ENCODE data around the gene NCAN. TPM values are rescaled to one million over a fixed set of nuclear protein-coding genes. Genes with fewer than 3 reads are reported as not detected.

Gene NCAN
- total and polyA plus RNA-seq, 9 of the 15 experiments (the other 6 are each of a cell fraction or from before 2014, with no cell fraction given): 0.04 TPM; not detected in 8

GRCh38 chr19:19224852-19225494 lies 13.2 kb downstream of the NCAN start (continued):
- TF ChIP-seq MLX (CRISPR knock-in tag; conservative IDR thresholded peaks at IDR 0.05): 0 out of 4 replicates have a peak, but pooled peaks of 1 of the 2 experiments have one; percentile 78
- no peak for TF ChIP-seq SMAD3 (CRISPR knock-in tag; conservative IDR thresholded peaks at IDR 0.05)
- no peak for TF ChIP-seq CSDE1 (IDR thresholded peaks at IDR 0.05)
- peak; percentile 90; the same call in 1 of the 2 replicates for TF ChIP-seq KDM2B (CRISPR knock-in tag; IDR thresholded peaks at IDR 0.05)
- no peak; the same call in 1 of the 2 replicates for TF ChIP-seq MBD2 (IDR thresholded peaks at IDR 0.05; ENCODE audit: borderline replicate concordance, low read depth)
- no peak for TF ChIP-seq ZNF41 (CRISPR knock-in tag; conservative IDR thresholded peaks at IDR 0.05)
- TF ChIP-seq CTCFL (IDR thresholded peaks at IDR 0.05; ENCODE audit: borderline replicate concordance, insufficient read depth, low read depth, low read length, poor library complexity, severe bottlenecking): peak; percentile 95
- TF ChIP-seq TRIM24 (IDR thresholded peaks at IDR 0.05): peak in 1 of 2 experiments; percentile 60; a peak in 2 of 4 replicates
- TF ChIP-seq ATF6 (CRISPR knock-in tag; IDR thresholded peaks at IDR 0.05): peak; percentile 93
- TF ChIP-seq ELF1 (tag; IDR thresholded peaks at IDR 0.05): 0 out of 2 replicates have a peak, but pooled peaks have one; percentile 46
- peak; percentile 87; the same call in 1 of the 2 replicates for TF ChIP-seq ZNF224 (CRISPR knock-in tag; IDR thresholded peaks at IDR 0.05)
- peak in 1 of 2 experiments; percentile 67; a peak in 2 of 4 replicates for TF ChIP-seq RCOR1 (IDR thresholded peaks at IDR 0.05; ENCODE audit: borderline replicate concordance in 1 of 2, low read depth in 2 of 2, low read length in 2 of 2)
- TF ChIP-seq ZNF395 (CRISPR knock-in tag; IDR thresholded peaks at IDR 0.05): 0 out of 2 replicates have a peak, but pooled peaks have one; percentile 34
- peak; percentile 94 for TF ChIP-seq RB1 (IDR thresholded peaks at IDR 0.05; ENCODE audit: low read depth)
- TF ChIP-seq L3MBTL2 (IDR thresholded peaks at IDR 0.05): peak; percentile 100
- TF ChIP-seq ARID3B (CRISPR knock-in tag; IDR thresholded peaks at IDR 0.05; ENCODE audit: borderline replicate concordance): 0 out of 2 replicates have a peak, but pooled peaks have one; percentile 83
- peak; percentile 22 for TF ChIP-seq HNRNPLL (IDR thresholded peaks at IDR 0.05; ENCODE audit: low read depth, low read length, poor library complexity, severe bottlenecking)

All from K562 (cell line).